GM18870 (cell line): Measurements from ENCODE around the gene BLVRA.

Experiments
- ATAC-seq: cut with Tn5 transposase; IDR thresholded peaks from one replicate; pipeline ENCODE4 v1.9.1; 2021; ENCODE audit warnings: moderate library complexity; ENCODE audit not compliant: unreplicated experiment

BLVRA gene

GRCh38 chr7:43749383-43749940 lies 9.0 kb upstream of the BLVRA start:
- ATAC-seq, result no peak

- ATAC-seq, result peak; percentile 9
Observed at GRCh38 chr7:43750016-43750887, 8.2 kb upstream of the BLVRA start.

DNA sequence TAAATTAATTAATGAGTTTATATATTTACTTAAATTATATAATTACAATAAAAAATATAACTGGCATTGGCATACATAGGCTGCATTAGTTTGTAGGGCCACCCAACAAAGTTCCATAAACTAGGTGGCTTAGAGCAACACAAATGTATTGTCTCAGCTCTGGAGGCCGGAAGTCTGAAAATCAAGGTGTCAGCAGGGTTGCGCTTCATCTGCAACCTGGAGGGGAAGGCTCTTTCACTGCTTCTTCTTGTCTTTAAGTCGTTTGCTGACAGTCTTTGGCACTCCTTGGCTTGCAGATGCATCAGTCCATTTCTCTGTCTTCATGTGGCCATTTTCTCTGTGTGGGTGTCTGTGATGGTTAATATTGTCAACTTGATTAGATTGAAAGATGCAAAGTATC lies 6.1 kb upstream of the BLVRA start:
- ATAC-seq, result no peak

- ATAC-seq, result no peak
Observed at GRCh38 chr7:43753271-43753810, 5.1 kb upstream of the BLVRA start.

- no peak for ATAC-seq
Observed at GRCh38 chr7:43753843-43754242, 4.6 kb upstream of the BLVRA start.

- no peak for ATAC-seq
Observed at GRCh38 chr7:43754596-43754995, 3.9 kb upstream of the BLVRA start.

DNA sequence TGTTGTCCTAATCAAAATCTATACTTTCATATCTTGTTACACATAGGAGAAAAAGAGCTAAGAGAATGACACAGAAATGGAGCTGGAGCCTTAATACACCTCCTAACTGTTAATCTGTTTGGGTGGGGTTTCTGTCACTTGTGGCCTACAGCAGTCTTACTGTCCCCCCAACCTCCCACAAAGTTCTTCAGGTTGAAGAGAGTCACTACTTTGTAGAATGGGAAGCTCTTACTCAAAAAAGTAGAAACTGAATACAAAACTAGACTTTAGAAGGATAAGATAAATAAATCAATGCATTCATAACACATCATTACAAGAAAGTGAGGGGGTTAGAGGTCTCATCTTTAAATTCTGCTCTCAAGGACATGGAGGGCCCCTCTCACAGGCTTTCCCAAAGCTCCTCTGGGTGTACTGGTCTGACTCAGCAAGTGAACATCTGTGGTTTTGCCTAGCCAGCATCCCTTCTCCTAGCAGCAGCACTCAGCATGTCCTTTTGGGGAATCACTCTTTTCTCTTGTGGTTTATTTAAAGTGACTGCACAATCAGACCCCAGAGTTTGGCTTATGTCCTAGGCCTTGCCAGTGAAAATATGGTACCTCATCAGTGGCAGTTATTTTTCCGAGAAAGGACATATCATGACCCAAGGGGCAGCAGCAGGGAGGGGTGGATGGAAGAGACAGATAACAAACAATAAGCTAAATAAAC lies 2.0 kb upstream of the BLVRA start:
- peak; percentile 38 for ATAC-seq

- ATAC-seq, result no peak
Observed at GRCh38 chr7:43757073-43757720, 1.3 kb upstream of the BLVRA start.

DNA sequence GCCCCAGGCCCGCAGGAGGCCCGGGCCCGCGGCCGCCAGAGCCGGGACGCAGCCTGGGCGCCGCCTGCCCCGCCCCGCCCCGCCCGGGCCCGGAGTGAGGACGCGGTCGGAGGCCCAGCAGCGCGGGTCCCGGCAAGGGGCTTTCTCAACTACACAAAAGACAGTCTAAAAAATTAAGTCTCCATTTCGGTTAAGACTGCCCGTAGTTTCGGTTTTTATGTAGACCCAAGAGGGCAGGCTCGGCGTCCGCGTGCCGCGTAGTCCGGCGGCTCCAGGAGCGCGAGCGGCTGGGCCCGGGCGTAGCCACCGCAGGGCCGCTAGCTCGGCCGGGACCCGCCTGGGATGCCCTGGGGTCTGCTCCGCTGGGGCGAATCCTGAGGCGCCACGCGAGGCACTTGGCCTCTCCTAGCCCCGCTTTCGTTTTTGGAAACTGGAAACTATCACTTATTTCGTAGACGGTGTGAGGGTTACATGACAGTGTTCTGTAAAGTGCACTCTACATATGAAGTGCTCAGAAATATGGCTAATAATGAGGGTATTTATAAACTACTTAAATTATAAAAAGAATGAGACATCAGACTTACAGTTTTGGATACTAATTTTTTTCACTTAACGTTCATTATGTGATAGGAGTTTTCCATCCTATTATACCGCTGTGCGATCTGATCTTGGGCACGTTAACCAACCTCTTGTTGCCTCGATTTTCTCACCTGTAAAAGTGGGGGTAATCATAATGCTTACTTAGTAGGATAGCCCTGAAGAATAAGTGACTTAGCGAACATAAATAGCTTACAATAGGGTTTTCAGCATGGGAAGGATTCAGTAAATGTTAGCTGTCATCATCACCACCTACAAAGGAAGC lies 573 bp downstream of the BLVRA start:
- peak; percentile 47 for ATAC-seq

DNA sequence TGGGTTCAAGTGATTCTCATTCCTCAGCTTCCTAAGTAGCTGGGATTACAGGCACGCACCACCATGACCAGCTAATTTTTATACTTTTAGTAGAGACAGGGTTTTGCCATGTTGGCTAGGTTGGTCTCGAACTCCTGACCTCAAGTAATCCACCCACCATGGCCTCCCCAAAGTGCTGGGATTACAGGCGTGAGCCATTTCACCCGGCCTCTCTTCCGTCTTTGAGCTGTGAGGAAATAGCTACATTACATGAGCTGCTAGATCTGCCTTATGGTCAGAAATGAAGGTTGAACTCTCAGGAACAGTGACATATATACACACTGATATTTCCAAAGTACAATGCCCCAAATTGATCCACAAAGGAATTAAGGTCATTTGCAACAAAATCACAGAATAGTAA lies 2.4 kb downstream of the BLVRA start:
- no peak for ATAC-seq

- ATAC-seq, result no peak
Observed at GRCh38 chr7:43761382-43761781, 2.9 kb downstream of the BLVRA start.

DNA sequence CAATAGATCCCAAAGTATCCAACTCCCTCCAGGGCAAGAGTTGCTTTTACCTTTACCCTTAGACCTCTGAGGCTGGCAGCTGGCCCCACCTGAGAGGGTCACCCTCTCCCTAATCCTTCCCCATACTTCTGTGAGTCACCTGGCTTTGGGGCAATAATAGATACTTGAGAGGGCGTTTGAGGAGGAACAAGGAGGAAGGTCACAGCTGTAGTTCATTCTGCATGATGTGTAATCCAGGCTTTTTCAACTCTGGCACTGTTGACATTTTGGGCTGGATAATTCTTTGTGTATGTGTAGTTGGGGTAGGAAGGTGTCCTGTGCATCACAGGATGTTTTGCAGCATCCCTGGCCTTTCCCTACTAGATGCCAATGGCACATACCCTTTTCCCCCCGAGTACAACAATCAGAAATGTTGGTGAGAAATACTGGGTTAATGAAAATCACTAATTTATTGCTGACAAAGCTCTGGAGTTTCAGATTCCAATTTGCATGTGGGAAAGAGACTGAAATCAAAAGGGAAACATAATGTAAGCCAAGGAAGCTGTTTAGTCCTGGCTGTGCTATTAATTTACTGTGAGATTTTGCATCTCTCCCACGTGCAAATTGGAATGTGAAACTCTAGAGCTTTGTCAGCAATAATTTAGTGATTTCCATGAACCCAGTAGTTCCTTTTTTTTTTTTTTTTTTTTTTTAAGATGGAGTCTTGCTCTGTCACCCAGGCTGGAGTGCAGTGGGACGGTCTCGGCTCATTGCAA lies 3.6 kb downstream of the BLVRA start:
- no peak for ATAC-seq

GRCh38 chr7:43763183-43763582 lies 4.7 kb downstream of the BLVRA start:
- ATAC-seq, result no peak

GRCh38 chr7:43764039-43764761 lies 5.7 kb downstream of the BLVRA start:
- ATAC-seq, result peak; percentile 44

DNA sequence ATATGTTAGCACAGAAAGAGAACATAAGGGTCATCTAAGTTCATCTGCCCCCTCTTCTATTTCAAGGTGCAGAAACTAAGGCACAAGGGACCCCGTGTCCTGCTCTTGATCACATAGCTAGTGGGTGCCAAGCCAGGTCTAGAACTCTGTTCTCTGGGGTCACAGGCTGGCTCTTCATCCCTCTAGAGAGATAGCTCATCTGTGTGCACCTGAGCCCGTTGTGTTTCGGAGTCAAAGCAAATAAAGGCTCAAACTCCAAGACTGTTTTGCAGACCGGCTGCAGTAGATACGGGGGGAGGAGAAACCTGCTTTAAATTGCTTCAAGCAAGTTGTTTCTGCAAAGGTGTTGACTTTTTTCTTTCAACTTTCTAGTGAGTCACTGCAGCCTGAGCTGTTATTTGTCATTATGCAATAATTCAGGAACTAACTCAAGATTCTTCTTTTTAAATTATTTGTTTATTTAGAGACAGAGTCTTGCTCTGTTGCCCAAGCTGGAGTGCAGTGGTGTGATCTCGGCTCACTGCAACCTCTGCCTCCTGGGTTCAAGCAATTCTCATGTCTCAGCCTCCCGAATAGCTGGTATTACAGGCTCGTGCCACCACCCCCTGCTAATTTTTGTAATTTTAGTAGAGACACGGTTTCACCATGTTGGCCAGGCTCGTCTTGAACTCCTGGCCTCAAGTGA lies 6.5 kb downstream of the BLVRA start:
- no peak for ATAC-seq

- ATAC-seq, result no peak
Observed at GRCh38 chr7:43766564-43766963, 8.1 kb downstream of the BLVRA start.

GRCh38 chr7:43767311-43767710 lies 8.8 kb downstream of the BLVRA start:
- ATAC-seq, result no peak

- ATAC-seq, result no peak
Observed at GRCh38 chr7:43768201-43768886, 9.9 kb downstream of the BLVRA start.
